OCI-LY7 (cell line): ENCODE measurements around the gene TCERG1.

Source experiments
- CTCF ChIP-seq: fragments of 200-600 bp; sonication (generic); conservative IDR thresholded peaks from 2 replicates; pipeline ENCODE4 v1.5.1; 2014; ENCODE audit warnings: mild to moderate bottlenecking, antibody characterized with exemption, low read length, moderate library complexity, mixed read lengths
- EZH2phosphoT487 ChIP-seq: fragments of 200-600 bp; sonication (generic); IDR thresholded peaks from 2 replicates; pipeline ENCODE4 v1.6.1; 2018; ENCODE audit warnings: low read depth, borderline replicate concordance, mild to moderate bottlenecking, mixed run types, antibody characterized with exemption, low read length, moderate library complexity, mixed read lengths

- TF ChIP-seq CTCF (no peak), EZH2phosphoT487 (no peak)
Observed at GRCh38 chr5:146402949-146403348, 44.2 kb upstream of the TCERG1 start.
